ENCODE data around the gene PRDM4.
"Not testable (repeated sequence)": the region's sequence is repeated elsewhere in the genome, so short reads cannot be mapped to it uniquely, and the experiment has no call there.

Gene PRDM4

DNA sequence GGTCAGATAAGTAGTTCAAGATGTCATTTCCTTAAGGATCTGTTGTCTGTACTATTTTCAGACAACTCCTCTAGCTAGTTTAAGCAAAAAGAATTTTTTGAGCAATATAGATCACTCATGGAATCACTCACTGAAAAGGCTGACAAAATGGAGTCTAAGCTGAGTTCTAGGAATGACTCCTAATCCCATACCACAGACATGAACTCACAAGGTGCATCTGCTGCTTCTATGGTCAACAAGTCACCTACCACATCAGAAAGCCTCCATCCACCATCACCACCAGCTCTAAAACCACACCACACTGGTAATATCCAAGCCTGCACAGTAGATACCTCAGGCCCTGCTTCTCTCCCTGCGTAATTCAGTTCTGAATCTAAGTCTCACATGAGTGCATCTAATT, 42.3 kb downstream of the PRDM4 start:
- Histone ChIP-seq H4K20me1 (ENCODE audit: insufficient read depth, low read length) (no peaks in the 10 kb centered on the region), H2AFZ (ENCODE audit: low read depth, low read length) (no peak overlapping the region), H3K36me3 (ENCODE audit: insufficient read depth, low read length) (peaks cover 30% of the 10 kb centered on the region), H3K27ac (ENCODE audit: low read length) (no peak overlapping the region), H3K9ac (ENCODE audit: low read depth, low read length) (no peak overlapping the region), H3K27me3 (ENCODE audit: insufficient read depth, low read length, poor library complexity) (no peaks in the 10 kb centered on the region), H3K4me1 (ENCODE audit: insufficient read depth, low read length) (no peaks in the 10 kb centered on the region), H3K4me3 (ENCODE audit: low read depth in 1 of 2, low read length in 2 of 2) (no peak overlapping the region), H3K9me3 (ENCODE audit: insufficient read depth, low read length, severe bottlenecking) (no peaks in the 10 kb centered on the region), H3K79me2 (ENCODE audit: insufficient read depth, low read length) (no peaks in the 10 kb centered on the region), H3K4me2 (ENCODE audit: insufficient read depth, low read length) (no peak overlapping the region)
- no peak for DNase-seq
- ATAC-seq (ENCODE audit: insufficient read depth, low read depth), result no peak
- TF ChIP-seq EZH2 (IDR thresholded peaks at IDR 0.05; ENCODE audit: borderline replicate concordance, low read depth, low read length, severe bottlenecking), result no peak

DNA sequence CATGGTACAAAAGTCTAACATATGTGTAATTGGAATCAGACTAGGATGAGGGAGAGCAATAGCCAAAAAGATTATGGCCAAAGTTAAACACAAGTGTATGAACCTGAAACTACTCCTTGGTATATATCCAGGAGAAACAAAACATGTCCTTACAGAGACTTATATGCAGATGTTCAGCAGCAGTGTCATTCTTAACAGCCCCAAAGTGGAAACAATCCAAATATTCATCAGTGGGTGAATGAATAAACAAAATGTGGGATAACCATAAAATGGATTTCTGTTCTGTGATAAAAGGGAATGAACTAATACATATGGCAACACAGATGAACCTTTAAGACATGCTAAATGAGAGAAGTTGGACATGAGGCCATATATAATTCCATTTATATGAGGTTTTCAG, 45.2 kb downstream of the PRDM4 start:
- Histone ChIP-seq H3K4me1 (ENCODE audit: insufficient read depth, low read length) (no peaks in the 10 kb centered on the region), H3K9ac (ENCODE audit: low read depth, low read length) (no peak overlapping the region), H3K4me2 (ENCODE audit: insufficient read depth, low read length) (no peak overlapping the region), H2AFZ (ENCODE audit: low read depth, low read length) (no peak overlapping the region), H3K79me2 (ENCODE audit: insufficient read depth, low read length) (no peaks in the 10 kb centered on the region), H3K36me3 (ENCODE audit: insufficient read depth, low read length) (peaks cover 57% of the 10 kb centered on the region), H3K4me3 (ENCODE audit: low read depth in 1 of 2, low read length in 2 of 2) (no peak overlapping the region), H3K27ac (ENCODE audit: low read length) (no peak overlapping the region), H3K27me3 (ENCODE audit: insufficient read depth, low read length, poor library complexity) (no peaks in the 10 kb centered on the region), H4K20me1 (ENCODE audit: insufficient read depth, low read length) (no peaks in the 10 kb centered on the region), H3K9me3 (ENCODE audit: insufficient read depth, low read length, severe bottlenecking) (no peaks in the 10 kb centered on the region)
- ATAC-seq (ENCODE audit: insufficient read depth, low read depth) (no peak), DNase-seq (no peak)
- TF ChIP-seq EZH2 (IDR thresholded peaks at IDR 0.05; ENCODE audit: borderline replicate concordance, low read depth, low read length, severe bottlenecking), result no peak
- TF ChIP-seq, protein P1, sequence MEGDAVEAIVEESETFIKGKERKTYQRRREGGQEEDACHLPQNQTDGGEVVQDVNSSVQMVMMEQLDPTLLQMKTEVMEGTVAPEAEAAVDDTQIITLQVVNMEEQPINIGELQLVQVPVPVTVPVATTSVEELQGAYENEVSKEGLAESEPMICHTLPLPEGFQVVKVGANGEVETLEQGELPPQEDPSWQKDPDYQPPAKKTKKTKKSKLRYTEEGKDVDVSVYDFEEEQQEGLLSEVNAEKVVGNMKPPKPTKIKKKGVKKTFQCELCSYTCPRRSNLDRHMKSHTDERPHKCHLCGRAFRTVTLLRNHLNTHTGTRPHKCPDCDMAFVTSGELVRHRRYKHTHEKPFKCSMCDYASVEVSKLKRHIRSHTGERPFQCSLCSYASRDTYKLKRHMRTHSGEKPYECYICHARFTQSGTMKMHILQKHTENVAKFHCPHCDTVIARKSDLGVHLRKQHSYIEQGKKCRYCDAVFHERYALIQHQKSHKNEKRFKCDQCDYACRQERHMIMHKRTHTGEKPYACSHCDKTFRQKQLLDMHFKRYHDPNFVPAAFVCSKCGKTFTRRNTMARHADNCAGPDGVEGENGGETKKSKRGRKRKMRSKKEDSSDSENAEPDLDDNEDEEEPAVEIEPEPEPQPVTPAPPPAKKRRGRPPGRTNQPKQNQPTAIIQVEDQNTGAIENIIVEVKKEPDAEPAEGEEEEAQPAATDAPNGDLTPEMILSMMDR (IDR thresholded peaks at IDR 0.05; ENCODE audit: borderline replicate concordance, extremely low read depth, low read length, poor library complexity, severe bottlenecking), result no peak

DNA sequence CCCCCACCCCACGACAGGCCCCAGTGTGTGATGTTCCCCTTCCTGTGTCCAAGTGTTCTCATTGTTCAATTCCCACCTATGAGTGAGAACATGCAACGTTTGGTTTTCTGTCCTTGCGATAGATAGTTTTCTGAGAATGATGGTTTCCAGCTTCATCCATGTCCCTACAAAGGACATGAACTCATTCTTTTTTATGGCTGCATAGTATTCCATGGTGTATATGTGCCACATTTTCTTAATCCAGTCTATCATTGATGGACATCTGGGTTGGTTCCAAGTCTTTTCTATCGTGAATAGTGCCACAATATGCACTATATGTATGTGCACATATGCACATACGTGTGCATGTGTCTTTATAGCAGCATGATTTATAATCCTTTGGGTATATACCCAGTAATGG, 55.4 kb downstream of the PRDM4 start:
- H3K27ac ChIP-seq (ENCODE audit: low read length); H3K9ac ChIP-seq (ENCODE audit: low read depth, low read length); H3K79me2 ChIP-seq (ENCODE audit: insufficient read depth, low read length); H4K20me1 ChIP-seq (ENCODE audit: insufficient read depth, low read length); H2AFZ ChIP-seq (ENCODE audit: low read depth, low read length); H3K4me3 ChIP-seq (ENCODE audit: low read depth in 1 of 2, low read length in 2 of 2); H3K4me1 ChIP-seq (ENCODE audit: insufficient read depth, low read length); H3K9me3 ChIP-seq (ENCODE audit: insufficient read depth, low read length, severe bottlenecking); ATAC-seq (ENCODE audit: insufficient read depth, low read depth); H3K4me2 ChIP-seq (ENCODE audit: insufficient read depth, low read length); H3K27me3 ChIP-seq (ENCODE audit: insufficient read depth, low read length, poor library complexity); DNase-seq: not testable (repeated sequence)
- peaks cover 81% of the 10 kb centered on the region for H3K36me3 ChIP-seq (ENCODE audit: insufficient read depth, low read length)

DNA sequence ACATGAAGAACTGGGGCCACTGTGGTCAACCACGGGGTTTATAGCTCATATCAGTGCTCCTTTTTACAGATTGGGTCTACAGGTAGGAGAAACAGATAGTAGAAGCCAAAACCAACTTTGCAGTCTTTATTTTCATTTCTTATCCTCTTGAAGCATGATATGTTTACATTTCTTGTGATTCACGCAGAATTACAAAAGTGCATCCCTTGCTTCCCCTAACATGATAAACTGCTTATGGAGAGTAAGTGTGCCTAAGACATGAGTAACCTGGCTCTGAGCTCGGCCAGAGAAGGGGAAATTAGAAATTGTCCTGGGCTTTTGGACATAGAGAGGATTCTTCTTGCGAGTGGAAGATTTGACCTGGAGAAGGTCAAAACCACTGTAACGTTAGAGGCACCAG, 56.9 kb downstream of the PRDM4 start:
- H3K9me3 ChIP-seq (ENCODE audit: insufficient read depth, low read length, severe bottlenecking), result peaks cover 12% of the 10 kb centered on the region
- H3K4me1 ChIP-seq (ENCODE audit: insufficient read depth, low read length), result no peaks in the 10 kb centered on the region
- H3K27me3 ChIP-seq (ENCODE audit: insufficient read depth, low read length, poor library complexity), result no peaks in the 10 kb centered on the region
- no peak overlapping the region for H3K4me3 ChIP-seq (ENCODE audit: low read depth in 1 of 2, low read length in 2 of 2)
- no peak for TF ChIP-seq EZH2 (IDR thresholded peaks at IDR 0.05; ENCODE audit: borderline replicate concordance, low read depth, low read length, severe bottlenecking)
- TF ChIP-seq, protein P1 (IDR thresholded peaks at IDR 0.05; ENCODE audit: borderline replicate concordance, extremely low read depth, low read length, poor library complexity, severe bottlenecking), result no peak
- H3K27ac ChIP-seq (ENCODE audit: low read length), result no peak overlapping the region
- H3K36me3 ChIP-seq (ENCODE audit: insufficient read depth, low read length), result peaks cover 82% of the 10 kb centered on the region
- ATAC-seq (ENCODE audit: insufficient read depth, low read depth), result no peak
- H3K79me2 ChIP-seq (ENCODE audit: insufficient read depth, low read length), result no peaks in the 10 kb centered on the region
- no peaks in the 10 kb centered on the region for H4K20me1 ChIP-seq (ENCODE audit: insufficient read depth, low read length)
- no peak overlapping the region for H3K4me2 ChIP-seq (ENCODE audit: insufficient read depth, low read length)
- no peak overlapping the region for H3K9ac ChIP-seq (ENCODE audit: low read depth, low read length)
- no peak overlapping the region for H2AFZ ChIP-seq (ENCODE audit: low read depth, low read length)
- DNase-seq, result no peak

Measured in DND-41 (cell line).